ENCODE results near the gene ERC1.
"Not testable (repeated sequence)": the region's sequence is repeated elsewhere in the genome, so short reads cannot be mapped to it uniquely, and the experiment has no call there.

The ERC1 gene

GRCh38 chr12:1130164-1130563, 139.1 kb downstream of the ERC1 start:
- no peak overlapping the region for H3K4me3 ChIP-seq (ENCODE audit: low read length)
- no peak for TF ChIP-seq CTCF (IDR thresholded peaks at IDR 0.05; ENCODE audit: insufficient read depth, low read depth, low read length, missing control alignments)
- DNase-seq (ENCODE audit: low read depth): no peak

GRCh38 chr12:1130571-1130970, 139.5 kb downstream of the ERC1 start:
- no peak for DNase-seq (ENCODE audit: low read depth)
- TF ChIP-seq CTCF (IDR thresholded peaks at IDR 0.05; ENCODE audit: insufficient read depth, low read depth, low read length, missing control alignments): no peak
- no peak overlapping the region for H3K4me3 ChIP-seq (ENCODE audit: low read length)

GRCh38 chr12:1131811-1132224, 140.8 kb downstream of the ERC1 start:
- no peak for DNase-seq (ENCODE audit: low read depth)
- no peak overlapping the region for H3K4me3 ChIP-seq (ENCODE audit: low read length)
- no peak for TF ChIP-seq CTCF (IDR thresholded peaks at IDR 0.05; ENCODE audit: insufficient read depth, low read depth, low read length, missing control alignments)

- no peak overlapping the region for H3K4me3 ChIP-seq (ENCODE audit: low read length)
- DNase-seq (ENCODE audit: low read depth): no peak
- no peak for TF ChIP-seq CTCF (IDR thresholded peaks at IDR 0.05; ENCODE audit: insufficient read depth, low read depth, low read length, missing control alignments)
These were observed 141.3 kb downstream of the ERC1 start for GRCh38 chr12:1132311-1132710.

- TF ChIP-seq CTCF (IDR thresholded peaks at IDR 0.05; ENCODE audit: insufficient read depth, low read depth, low read length, missing control alignments): no peak
- no peak for DNase-seq (ENCODE audit: low read depth)
- H3K4me3 ChIP-seq (ENCODE audit: low read length): no peak overlapping the region
These were observed 147.7 kb downstream of the ERC1 start for GRCh38 chr12:1138691-1139090.

GRCh38 chr12:1146758-1147157, 155.7 kb downstream of the ERC1 start:
- H3K4me3 ChIP-seq (ENCODE audit: low read length); DNase-seq (ENCODE audit: low read depth): not testable (repeated sequence)

- no peak for DNase-seq (ENCODE audit: low read depth)
- no peak for TF ChIP-seq CTCF (IDR thresholded peaks at IDR 0.05; ENCODE audit: insufficient read depth, low read depth, low read length, missing control alignments)
- no peak overlapping the region for H3K4me3 ChIP-seq (ENCODE audit: low read length)
These were observed 156.8 kb downstream of the ERC1 start for GRCh38 chr12:1147821-1148220.

GRCh38 chr12:1157046-1157445, 166.0 kb downstream of the ERC1 start:
- no peak for DNase-seq (ENCODE audit: low read depth)
- TF ChIP-seq CTCF (IDR thresholded peaks at IDR 0.05; ENCODE audit: insufficient read depth, low read depth, low read length, missing control alignments): no peak
- H3K4me3 ChIP-seq (ENCODE audit: low read length): no peak overlapping the region
